ENCODE data around the gene SELPLG. TPM values are rescaled to one million over a fixed set of nuclear protein-coding genes. Genes with fewer than 3 reads are reported as not detected.
A peak's percentile ranks its signal among the peaks of the same experiment; 100 is the strongest.
"Not testable (repeated sequence)": the region's sequence is repeated elsewhere in the genome, so short reads cannot be mapped to it uniquely, and the experiment has no call there.

The SELPLG gene
- total RNA-seq, 1 experiment from 2014 or later: 1.7 TPM

DNA sequence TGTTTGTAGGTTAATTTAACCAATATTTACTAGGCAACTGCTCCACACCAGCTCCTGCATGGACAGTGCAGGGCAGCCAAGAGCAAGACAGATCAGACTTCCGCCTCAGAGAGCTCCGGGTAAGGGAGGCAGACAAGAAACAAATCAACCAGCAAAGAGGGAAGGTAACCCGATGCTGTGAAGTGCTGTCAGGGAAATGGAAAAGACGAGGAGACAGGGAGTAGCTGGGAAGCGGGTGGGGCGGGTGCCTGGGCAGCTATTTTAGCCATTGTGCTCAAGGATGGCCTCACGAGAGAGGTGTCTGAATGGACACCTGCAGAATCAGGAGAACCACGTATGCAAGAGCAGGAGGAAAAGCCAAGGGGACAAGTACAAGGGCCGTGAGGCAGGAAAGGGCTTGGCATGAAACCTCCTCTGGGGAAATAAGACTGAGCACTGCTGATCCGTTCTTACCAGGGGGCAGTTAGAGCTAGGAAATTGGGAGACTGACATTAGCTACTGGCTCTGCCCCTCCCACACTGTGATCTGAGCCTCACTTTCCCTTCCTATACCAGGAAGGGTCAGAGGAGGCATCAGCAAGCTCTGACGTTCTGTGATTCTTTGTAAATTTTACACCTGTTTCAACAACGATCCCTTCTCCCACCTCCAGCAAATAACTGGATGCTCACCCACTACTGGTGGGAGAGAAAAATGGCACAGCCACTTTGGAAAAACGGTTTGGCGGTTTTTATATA lies 29.3 kb downstream of the SELPLG start:
- DNase-seq (ENCODE audit: low read depth): no peak

DNA sequence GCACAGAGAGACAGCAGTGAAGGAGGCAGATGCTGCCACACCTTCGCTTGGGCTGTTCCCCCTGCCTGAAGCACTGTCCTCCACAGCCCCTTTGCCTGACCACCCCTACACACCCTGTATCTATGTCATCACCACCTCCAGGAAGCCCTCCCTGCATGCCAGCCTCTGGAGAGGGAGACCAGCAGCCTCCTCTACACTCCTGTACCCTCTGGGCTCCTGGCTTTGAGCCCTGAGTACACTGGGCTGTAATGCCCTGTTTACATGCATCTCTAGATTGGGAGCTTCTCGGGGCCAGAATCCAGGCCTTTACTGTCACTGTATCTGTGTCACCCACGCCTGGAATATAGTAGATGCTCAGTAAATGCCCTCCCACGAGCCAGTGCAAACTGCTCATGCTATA lies 30.0 kb downstream of the SELPLG start:
- DNase-seq (ENCODE audit: low read depth): no peak

DNA sequence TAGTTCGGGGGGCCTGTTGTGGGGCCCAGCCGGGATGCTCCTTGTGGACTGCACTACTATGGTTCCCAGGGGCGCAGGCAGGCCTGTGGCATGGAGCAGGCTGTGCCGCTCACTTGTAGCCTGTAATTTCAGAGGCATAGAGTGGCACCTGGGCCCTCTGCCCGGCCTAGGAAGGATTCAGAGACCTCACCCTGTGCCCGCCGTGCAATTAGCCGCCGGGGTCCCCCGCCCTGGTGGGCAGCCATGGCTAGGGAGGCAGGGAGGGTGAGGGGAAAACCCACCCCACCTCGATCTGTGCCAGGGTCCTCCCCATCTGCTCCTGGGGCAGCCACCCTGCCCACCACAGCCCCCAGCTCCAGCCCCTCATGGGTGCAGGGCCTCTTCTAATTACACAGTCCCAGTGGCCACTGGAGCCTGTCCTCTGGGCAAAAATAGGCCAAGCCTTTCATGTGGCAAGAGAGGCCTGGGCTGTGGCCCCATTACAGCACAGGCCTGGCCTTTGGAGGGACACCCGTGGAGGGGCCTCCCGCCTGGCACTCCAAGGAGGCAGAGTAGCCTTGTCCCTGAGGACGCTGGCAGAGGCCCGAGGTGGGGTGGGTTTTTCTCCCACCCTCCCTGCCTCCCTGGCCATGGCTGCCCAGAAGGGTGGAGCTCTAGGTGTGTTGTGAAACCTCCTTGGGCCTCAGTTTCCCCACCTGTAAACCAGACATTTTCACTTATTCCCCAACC lies 30.6 kb downstream of the SELPLG start:
- no peak for DNase-seq (ENCODE audit: low read depth)

DNA sequence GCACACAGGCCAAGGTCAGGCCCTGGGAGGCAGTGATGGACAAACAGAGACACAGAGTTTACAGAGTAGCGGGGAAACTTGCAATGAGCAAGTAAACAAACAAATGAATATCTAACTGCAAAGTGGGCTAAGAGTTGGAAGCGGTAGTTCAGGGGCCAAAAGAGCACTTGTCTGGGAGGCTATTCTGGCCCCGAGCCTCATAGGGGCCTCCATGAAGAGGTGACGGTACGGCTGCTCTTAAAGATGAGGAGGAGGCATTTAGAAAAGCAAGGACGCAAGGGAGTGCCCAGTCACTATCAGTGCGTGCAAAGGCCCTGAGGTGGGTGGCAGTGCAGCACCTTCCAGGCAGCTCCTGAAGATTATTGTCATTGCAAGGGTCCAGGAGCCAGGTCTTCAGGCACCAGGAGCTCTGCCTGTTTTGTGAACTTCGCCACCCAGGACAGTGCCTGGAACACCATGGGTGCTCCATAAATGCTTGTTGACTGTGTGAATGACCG lies 31.4 kb downstream of the SELPLG start:
- no peak for DNase-seq (ENCODE audit: low read depth)

DNA sequence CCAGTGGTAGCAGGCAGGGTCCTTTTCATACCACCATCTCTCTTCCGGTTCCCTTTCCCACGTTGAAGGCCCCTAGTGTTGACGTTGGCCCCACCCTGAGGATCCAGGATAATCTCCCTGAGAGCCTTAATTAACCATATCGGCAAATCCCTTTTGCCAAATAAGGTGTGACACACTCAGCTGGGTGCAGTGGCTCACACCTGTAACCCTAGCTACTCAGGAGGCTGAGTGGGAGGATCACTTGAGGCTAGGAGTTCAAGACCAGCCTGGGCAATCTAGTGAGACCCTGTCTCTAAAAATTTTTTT lies 33.0 kb downstream of the SELPLG start:
- no peak for DNase-seq (ENCODE audit: low read depth)

DNA sequence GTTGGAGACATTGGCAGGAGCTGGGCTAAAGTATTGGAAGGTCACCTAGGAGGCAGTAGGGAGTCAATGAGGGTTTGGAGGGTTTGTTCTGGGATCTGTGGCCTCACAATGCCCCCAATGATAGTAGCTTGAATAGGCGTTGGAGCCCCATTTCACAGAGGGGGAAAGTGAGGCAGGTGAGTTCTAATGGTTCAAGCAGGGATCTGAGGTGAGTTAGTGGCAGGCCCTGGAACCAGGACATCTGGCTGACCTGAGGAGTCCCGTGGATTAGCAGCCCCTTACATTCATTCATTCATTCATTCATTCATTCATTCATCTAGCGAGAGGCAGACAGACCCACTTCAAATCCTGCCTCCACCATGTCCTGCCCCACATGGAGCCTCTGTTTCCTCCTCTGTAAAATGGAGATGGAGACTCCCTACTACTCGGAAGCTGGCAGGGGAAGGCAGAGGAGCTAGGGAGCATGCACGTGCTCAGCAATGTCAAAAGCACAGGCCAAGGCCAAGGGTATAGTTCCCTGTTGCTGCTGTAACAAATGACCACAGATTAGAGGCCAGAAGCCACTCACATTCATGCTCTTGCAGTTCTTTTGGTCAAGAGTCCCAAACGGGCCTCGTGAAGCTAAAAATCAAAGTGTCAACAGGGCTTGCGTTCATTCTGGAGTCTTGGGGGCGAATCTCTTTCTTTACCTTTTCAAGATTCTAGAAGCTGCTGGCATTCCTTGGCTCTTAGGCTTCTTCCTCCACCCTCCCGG lies 33.6 kb downstream of the SELPLG start:
- DNase-seq (ENCODE audit: low read depth): no peak

DNA sequence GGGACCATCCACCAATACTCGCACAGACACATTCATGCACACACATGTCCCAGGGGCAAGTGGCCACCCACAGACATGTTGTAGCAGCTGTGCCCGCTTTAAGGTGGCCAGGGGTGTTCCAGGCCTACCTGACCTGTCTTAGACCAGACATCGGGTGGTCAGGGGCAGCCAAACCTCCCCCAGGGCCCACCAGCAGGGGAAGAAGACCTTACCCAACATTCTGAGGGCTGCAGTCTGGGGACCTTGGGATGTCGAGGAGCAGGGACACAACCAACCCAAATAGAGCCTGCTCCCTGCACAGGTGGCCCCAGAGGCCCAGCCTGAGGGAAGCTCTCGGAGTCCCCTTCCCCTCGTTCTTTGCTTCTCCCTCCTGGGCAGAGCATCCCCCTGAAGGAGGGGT lies 34.2 kb downstream of the SELPLG start:
- DNase-seq (ENCODE audit: low read depth): no peak

DNA sequence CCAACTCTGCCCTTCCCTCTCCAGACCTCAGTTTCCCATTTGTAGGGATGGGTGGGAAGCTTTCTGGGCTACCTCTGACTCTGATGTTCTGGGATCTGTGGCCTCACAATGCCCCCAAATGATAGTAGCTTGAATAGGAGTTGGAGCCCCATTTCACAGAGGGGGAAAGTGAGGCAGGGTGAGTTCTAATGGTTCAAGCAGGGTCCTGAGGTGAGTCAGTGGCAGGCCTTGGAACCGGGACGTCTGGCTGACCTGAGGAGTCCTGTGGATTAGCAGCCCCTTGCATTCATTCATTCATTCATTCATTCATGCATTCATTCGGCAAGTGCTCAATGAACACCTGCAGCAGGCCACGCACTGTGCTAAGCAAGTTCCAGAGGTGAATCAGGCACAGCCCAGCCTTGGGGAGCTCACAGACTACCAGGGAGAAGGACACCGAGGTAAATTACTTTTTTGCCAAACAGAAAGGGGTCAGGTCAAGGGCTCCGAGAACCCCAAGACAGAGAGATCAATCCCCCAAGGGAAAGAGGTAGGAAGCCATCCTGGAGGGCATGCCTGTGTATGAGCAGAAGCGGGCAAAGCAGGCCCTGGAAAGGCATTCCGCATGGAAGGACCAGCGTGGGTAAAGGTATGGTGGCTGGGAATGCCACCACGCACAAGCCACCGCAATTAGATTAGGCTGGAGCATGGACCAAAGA lies 35.0 kb downstream of the SELPLG start:
- no peak for DNase-seq (ENCODE audit: low read depth)

DNA sequence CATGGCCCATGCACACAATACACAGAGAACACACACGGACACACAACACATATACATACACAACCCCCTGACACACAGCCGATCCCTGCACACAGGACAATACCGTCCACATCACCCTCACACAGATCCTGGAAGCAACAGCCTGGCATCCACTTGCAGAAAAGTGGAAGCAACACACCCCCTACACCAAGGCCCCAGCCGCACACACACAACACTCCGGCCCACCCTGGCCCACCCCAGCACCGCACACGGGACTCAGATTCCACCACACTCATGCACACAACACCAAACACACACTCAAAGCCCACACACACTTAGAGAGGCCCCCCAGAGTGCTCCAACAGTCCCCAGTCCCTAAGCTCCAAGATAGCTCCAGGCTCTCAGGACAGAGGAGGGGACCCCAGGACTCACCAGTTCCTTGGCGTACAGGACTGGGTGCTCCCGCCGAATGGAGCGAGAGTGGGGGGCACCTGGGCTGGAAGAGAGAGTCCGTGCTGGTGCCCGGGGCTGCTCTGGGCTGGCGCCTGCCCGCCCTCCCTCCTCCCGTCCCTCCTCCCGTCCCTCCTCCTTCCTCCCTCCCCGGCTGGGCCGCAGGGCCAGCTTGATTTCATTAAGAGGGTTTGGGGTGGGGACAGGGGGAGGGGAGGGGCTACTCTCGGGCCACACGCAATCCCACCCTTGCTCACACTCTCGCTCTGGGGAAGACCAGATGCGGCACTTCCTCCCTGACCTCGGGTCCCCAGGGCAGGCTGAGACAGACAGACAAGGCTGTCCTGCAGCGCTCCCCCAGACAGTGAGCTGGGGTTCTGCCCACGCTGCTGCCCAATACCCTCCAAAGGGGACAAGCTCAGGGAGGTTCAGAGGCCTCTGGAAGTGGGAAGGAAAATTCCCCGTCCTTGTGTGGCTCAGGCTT lies 35.9 kb downstream of the SELPLG start, which contains the start of gene TMEM119:
Gene TMEM119, minus strand, starts transcription at position 526 of the 913 bp plus-strand sequence. CDS start 5,701 bp downstream, outside the sequence.
- DNase-seq (ENCODE audit: low read depth): peak; percentile 94

DNA sequence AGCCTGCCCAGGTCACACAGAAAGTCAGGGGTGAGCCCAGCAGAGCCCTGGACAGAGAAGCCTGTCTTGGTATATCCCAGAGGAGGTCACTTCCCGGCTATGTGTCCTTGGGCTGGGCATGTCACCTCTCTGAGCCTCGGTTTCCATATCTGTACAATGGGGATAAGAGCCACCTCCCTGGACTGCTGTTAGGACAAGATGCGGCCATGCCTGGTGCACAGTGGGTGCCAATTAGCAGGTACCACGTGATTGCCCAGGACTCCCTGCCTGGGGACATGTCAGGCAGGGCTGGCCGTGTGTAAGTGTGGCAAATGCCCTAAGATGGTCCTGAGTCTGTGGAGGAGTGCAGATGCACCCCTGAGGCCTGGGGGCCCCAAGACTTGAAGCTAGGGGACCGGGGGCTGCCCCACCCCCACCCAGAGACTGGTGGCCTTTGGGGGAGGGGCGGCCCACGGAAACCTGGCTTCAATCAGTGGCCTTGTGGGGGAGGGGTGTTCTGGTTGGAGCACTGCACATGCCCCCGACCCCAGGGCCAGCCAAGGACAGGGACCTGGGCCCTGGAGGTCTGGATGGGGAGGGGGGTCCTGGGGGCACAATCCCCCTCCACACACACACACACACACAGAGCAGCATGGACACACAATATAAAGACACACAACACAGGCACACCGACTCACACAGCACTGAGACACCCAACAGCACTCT lies 36.7 kb downstream of the SELPLG start:
- DNase-seq (ENCODE audit: low read depth): peak; percentile 60

DNA sequence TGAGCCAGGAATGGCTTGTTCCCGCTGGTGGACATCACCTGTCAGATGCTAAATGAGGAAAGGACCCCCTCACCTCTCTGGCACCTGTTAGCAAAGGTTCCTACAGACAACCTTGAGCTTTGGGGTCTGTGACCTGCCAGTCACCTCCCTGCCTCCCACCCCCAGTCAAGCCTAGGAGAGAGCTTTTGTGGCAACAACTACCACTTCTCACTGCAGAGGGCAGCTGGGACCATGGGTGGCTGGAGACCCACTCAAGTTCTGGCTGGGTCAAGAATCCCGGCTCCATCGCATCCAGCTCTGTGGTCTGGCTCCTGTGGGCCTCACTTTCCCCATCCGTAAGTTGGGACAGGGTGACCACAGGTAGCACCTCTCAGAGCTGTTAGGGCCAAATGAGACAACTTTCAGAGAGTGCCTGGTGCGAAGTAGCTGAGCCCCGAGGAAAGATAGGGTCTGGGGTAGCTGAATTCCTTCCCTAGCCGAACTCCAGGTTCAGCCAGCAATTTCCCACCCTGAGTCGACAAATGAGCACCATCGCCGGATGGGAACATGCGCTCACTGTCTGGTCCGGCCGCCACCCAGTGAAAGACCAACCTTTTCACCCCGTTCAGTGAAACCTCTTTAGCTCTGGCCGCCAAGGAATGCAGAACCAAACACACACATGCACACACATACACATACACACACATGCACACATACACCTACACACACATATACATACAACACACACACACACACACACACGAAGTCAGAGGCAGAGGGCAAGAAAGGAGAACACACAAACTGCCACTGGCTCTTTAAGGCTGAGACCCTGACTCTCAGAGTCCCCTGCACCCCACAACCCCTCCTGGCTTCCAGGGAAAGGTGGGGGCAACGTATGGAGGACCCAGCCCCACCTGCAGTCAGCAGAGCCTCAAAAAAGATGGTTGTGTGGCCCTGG lies 37.7 kb downstream of the SELPLG start:
- DNase-seq (ENCODE audit: low read depth): no peak

DNA sequence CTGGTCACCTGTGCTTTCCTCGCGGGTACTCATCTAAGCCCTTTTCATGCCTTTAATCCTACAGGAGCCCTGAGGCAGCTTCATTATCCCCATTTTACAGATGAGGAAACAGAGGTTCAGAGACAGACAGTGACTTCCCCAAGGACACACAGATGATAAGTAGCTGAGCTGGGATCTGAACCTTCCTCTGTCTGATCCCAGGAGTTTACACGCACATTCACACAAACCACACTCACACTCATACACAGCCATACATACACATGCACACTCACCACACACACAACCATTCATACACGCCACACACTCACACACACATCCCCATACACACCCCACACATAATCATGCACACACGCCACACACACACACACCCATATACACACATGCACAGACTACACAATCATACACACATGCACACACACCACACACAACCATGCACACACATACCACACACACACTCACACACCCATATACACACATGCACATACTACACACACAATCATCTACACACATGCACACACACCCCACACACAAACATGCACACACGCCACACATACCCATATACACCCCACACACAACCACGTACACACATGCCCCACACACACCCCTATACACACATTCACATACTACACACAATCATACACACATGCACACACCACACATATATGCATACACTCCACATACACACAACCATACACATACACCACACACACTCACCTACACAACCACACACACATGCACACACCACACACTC lies 38.6 kb downstream of the SELPLG start:
- DNase-seq (ENCODE audit: low read depth): no peak

DNA sequence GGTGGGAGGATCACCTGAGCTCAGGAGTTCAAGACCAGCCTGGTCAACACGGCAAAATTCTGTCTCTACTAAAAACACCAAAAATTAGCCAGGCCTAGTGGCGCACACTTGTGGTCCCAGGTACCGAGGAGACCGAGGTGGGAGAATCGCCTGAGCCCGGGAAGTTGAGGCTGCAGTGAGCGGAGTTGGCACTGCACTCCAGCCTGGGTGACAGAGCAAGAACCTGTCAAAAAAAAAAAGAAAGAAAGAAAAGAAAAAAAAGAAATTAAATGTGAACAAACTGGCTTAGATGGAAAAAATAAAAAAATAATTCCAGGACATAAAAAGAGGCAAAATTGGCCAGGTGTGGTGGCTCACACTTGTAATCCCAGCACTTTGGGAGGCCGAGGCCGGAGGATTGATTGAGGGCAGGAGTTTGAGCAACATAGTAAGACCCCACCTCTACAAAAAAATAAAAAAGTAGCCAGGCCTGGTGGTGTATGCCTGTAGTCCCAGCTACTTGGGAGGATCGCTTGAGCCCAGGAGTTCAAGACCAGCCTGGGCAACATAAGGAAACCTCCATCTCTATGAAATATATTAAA lies 39.3 kb downstream of the SELPLG start:
- DNase-seq (ENCODE audit: low read depth): no peak

DNA sequence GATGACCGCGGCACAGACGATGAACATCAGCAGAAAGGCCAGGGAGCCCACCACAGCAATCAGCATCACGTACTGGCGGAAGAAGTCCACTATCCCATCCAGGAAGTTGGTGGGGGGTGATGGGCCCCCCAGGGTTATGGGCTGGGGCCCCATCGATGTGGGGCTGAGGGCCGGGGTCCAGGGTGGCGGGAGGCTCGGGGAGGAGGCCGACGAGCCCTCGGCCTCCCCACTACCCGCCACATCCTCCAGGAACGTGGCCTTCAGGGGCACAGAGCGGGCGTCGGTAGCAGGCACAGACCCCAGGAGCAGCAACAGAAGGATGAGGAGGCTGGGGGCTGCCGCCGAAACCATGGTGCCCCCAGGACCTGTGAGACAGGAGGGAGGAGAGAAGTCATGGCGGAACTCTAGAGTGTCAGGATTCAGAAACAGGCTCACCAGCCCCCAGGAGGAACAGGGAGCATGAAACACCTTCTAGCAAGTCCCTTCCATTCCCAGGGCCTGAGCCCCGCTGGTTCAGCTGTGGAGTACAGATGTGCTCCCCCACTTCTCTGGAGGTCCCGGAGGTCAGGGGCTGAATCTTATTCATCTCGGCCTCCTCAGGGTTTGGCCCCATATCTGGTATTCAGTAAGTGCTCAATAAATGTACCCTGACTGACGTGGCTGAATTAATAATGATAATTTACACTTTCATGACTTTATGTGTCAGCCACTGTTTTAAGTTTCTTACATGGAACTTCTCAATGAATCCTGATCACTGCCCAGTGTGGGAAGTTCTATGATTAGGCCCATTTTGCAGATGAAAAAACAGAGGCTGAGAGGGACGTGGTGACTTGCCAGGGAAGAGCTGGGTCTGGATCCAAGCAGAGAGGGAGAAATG lies 41.4 kb downstream of the SELPLG start:
- no peak for DNase-seq (ENCODE audit: low read depth)

DNA sequence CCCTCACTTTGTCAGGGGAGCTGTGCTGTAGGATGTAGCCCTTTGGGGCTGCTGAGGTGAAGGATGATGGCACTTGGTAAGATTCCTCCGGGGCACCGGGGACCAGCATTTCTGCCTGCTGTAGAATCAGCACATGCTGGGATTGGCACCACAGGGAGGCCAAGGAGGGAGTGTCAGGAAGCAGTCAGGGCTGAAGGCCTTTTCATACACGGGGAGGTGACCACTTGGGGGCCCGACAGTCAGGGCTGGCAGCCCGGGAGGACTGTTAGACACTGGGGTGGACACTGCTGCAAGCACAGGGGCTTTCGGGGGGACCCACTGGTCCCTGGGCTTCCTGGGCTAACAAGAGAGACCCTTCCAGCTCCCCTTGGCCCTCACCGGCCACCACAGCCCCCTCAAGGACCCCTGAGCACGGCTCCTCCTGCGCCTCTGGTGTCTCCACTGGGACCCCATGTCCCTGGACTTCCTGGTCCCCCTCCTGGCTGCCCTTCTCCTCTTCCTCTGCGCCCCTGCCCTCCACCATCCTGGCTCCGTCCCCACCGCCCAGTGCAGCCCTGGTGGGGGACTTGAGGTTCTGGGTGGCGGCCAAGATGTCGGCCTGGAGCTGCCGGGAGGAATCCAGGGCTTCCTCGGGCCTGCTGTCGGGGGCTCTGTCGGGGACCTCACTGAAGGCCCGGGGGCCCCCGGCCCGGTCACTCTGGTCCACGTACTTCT lies 42.3 kb downstream of the SELPLG start:
- no peak for DNase-seq (ENCODE audit: low read depth)

DNA sequence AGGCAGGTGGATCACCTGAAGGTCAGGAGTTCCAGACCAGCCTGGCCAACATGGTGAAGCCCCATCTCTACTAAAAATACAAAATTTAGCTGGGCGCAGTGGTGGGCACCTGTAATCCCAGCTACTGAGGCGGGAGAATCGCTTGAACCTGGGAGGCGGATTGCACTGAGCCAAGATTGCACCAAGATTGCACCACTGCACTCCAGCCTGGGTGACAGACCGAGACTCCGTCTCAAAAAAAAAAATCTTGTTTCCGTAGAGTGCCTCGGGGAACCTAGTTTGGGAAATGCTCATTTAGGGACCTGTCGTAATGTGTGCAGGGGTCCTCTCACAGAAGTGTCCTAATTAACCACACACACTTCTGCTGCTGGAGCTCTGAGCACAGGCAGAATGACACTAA lies 43.2 kb downstream of the SELPLG start:
- not testable (repeated sequence) for DNase-seq (ENCODE audit: low read depth)
